Suprapubic skin (tissue), 3 donors: ENCODE measurements around the gene AP1M1.

Experiments used
- CTCF ChIP-seq, 2 donors: fragments of 200-600 bp in 1 of 2; fragments of 450-650 bp in 1 of 2; sonication (generic) in 1 of 2; IDR thresholded peaks; one replicate each; pipeline ENCODE4 v1.5.1; 2016 to 2019; ENCODE audit warnings: antibody characterized with exemption in 2 of 2, mild to moderate bottlenecking in 1 of 2, moderate library complexity in 1 of 2
- POLR2A ChIP-seq, 2 donors: fragments of 450-650 bp; IDR thresholded peaks; one replicate each; pipeline ENCODE4 v1.6.1; 2017; ENCODE audit warnings: antibody characterized with exemption in 2 of 2, mild to moderate bottlenecking in 2 of 2, moderate library complexity in 2 of 2

- TF ChIP-seq CTCF (IDR thresholded peaks at IDR 0.05) (no peak), POLR2A (IDR thresholded peaks at IDR 0.05) (no peak)
These were observed 65.5 kb downstream of the AP1M1 start for GRCh38 chr19:16263141-16263761.
